ENCODE measurements around the gene RFX7. TPM values are rescaled to one million over a fixed set of nuclear protein-coding genes. Genes with fewer than 3 reads are reported as not detected.

The RFX7 gene
- total and polyA plus RNA-seq, 8 donors = 0.58 to 41.4 (median 1.7) TPM

GRCh38 chr15:56194035-56194434 is 49.6 kb downstream of the RFX7 start:
- no peak for DNase-seq
- TF ChIP-seq CTCF (IDR thresholded peaks at IDR 0.05) = no peak
- TF ChIP-seq POLR2AphosphoS5 (IDR thresholded peaks at IDR 0.05) = no peak
- no peak for TF ChIP-seq EP300 (IDR thresholded peaks at IDR 0.05)
- no peak for TF ChIP-seq POLR2A (IDR thresholded peaks at IDR 0.05)
- H3K36me3 ChIP-seq = no peaks in the 10 kb centered on the region
- H3K4me3 ChIP-seq = no peak overlapping the region
- no peak overlapping the region for H3K27ac ChIP-seq
- no peaks in the 10 kb centered on the region for H3K27me3 ChIP-seq
- intact Hi-C loops (cut with DNase I; ENCODE audit: low total_unique reads) = no loop called here
- no peaks in the 10 kb centered on the region for H3K9me3 ChIP-seq
- H3K4me1 ChIP-seq = peaks cover 0 to 13% (median 5%) of the 10 kb centered on the region in 4 donors
- 93 to 100% (median 97%) methylated on average over 1 of the region's 1 CpG for WGBS, 5 donors

- H3K4me3 ChIP-seq = no peak overlapping the region
- H3K9me3 ChIP-seq = no peaks in the 10 kb centered on the region
- no peak for TF ChIP-seq POLR2A (IDR thresholded peaks at IDR 0.05)
- TF ChIP-seq CTCF (IDR thresholded peaks at IDR 0.05) = no peak
- no peak for TF ChIP-seq POLR2AphosphoS5 (IDR thresholded peaks at IDR 0.05)
- no peak for TF ChIP-seq EP300 (IDR thresholded peaks at IDR 0.05)
- intact Hi-C loops (cut with DNase I; ENCODE audit: low total_unique reads) = no loop called here
- H3K36me3 ChIP-seq = no peaks in the 10 kb centered on the region
- 92 to 98% (median 96%) methylated on average over 10 of the region's 10 CpGs for WGBS, 5 donors
- DNase-seq = no peak
- no peaks in the 10 kb centered on the region for H3K27me3 ChIP-seq
- no peak overlapping the region for H3K27ac ChIP-seq
- peaks cover 0 to 24% (median 8%) of the 10 kb centered on the region in 4 donors for H3K4me1 ChIP-seq
These were observed 50.8 kb downstream of the RFX7 start for GRCh38 chr15:56192659-56193442.

- DNase-seq = no peak
- Histone ChIP-seq H3K36me3 (no peaks in the 10 kb centered on the region), H3K27me3 (no peaks in the 10 kb centered on the region), H3K4me3 (no peak overlapping the region), H3K27ac (no peak overlapping the region), H3K9me3 (no peaks in the 10 kb centered on the region), H3K4me1 (peaks cover 0 to 27% (median 13%) of the 10 kb centered on the region in 4 donors)
- intact Hi-C loops (cut with DNase I; ENCODE audit: low total_unique reads) = no loop called here
- TF ChIP-seq EP300 (IDR thresholded peaks at IDR 0.05) (no peak), POLR2A (IDR thresholded peaks at IDR 0.05) (no peak), CTCF (IDR thresholded peaks at IDR 0.05) (no peak), POLR2AphosphoS5 (IDR thresholded peaks at IDR 0.05) (no peak)
- 79 to 97% (median 89%) methylated on average over 1 of the region's 1 CpG for WGBS, 5 donors
These were observed 56.0 kb downstream of the RFX7 start for GRCh38 chr15:56187665-56188064.

GRCh38 chr15:56185980-56186379 is 57.7 kb downstream of the RFX7 start:
- Histone ChIP-seq H3K4me1 (peaks cover 0 to 21% (median 10%) of the 10 kb centered on the region in 4 donors), H3K36me3 (no peaks in the 10 kb centered on the region), H3K27me3 (no peaks in the 10 kb centered on the region), H3K9me3 (no peaks in the 10 kb centered on the region), H3K4me3 (no peak overlapping the region), H3K27ac (no peak overlapping the region)
- TF ChIP-seq POLR2A (IDR thresholded peaks at IDR 0.05) = no peak
- DNase-seq = no peak
- intact Hi-C loops (cut with DNase I; ENCODE audit: low total_unique reads) = no loop called here
- 72 to 79% (median 73%) methylated on average over 1 of the region's 1 CpG for WGBS, 5 donors

- intact Hi-C loops (cut with DNase I; ENCODE audit: low total_unique reads) = no loop called here
- 88 to 94% (median 89%) methylated on average over 3 of the region's 3 CpGs for WGBS, 5 donors
- no peak for DNase-seq
These were observed 59.2 kb downstream of the RFX7 start for GRCh38 chr15:56184516-56184915.

More at GRCh38 chr15:56184516-56184915, 59.2 kb downstream of the RFX7 start:
- Histone ChIP-seq H3K4me1 (peaks cover 0 to 19% (median 9%) of the 10 kb centered on the region in 4 donors), H3K9me3 (no peaks in the 10 kb centered on the region), H3K27ac (no peak overlapping the region), H3K4me3 (no peak overlapping the region), H3K36me3 (no peaks in the 10 kb centered on the region), H3K27me3 (no peaks in the 10 kb centered on the region)
- TF ChIP-seq POLR2A (IDR thresholded peaks at IDR 0.05) (no peak), EP300 (IDR thresholded peaks at IDR 0.05) (no peak), CTCF (IDR thresholded peaks at IDR 0.05) (no peak)
